Mesenchymal stem cell (in vitro differentiated cells and primary cell): ENCODE measurements around the gene TSPEAR.

Experiments used
- DNase-seq: peaks from one replicate; pipeline ENCODE4 v3.0.0-alpha.2; 2013
- H2AFZ ChIP-seq: one replicate; pipeline ENCODE4 v1.6.1; 2013; ENCODE audit warnings: low read depth, mild to moderate bottlenecking, control low read depth, inconsistent platforms, low read length, moderate library complexity
- H2AK5ac ChIP-seq: 2 replicates; pipeline ENCODE4 v1.6.1; 2013; ENCODE audit warnings: low read length, moderate library complexity, mild to moderate bottlenecking, inconsistent platforms; ENCODE audit not compliant: severe bottlenecking
- H2BK120ac ChIP-seq: one replicate; pipeline ENCODE4 v1.6.1; 2013; ENCODE audit warnings: low read depth, mild to moderate bottlenecking, inconsistent platforms, low read length, moderate library complexity
- H2BK12ac ChIP-seq, 2 experiments: one replicate each; pipeline ENCODE4 v1.6.1; 2013; ENCODE audit warnings: inconsistent platforms in 2 of 2, low read length in 2 of 2, mild to moderate bottlenecking in 2 of 2, moderate library complexity in 2 of 2, control low read depth in 1 of 2
- H2BK15ac ChIP-seq: one replicate; pipeline ENCODE4 v1.6.1; 2013; ENCODE audit warnings: mild to moderate bottlenecking, low read depth, inconsistent platforms; ENCODE audit not compliant: poor library complexity, severe bottlenecking
- H2BK5ac ChIP-seq: 2 replicates; pipeline ENCODE4 v1.6.1; 2013; ENCODE audit warnings: low read depth, mild to moderate bottlenecking, low read length, control low read depth, inconsistent platforms; ENCODE audit not compliant: poor library complexity, severe bottlenecking
- H3K14ac ChIP-seq, 2 experiments: one replicate each; pipeline ENCODE4 v1.6.1; 2013; ENCODE audit warnings: inconsistent platforms in 2 of 2, low read length in 2 of 2, control low read depth in 1 of 2, mild to moderate bottlenecking in 1 of 2, moderate library complexity in 1 of 2
- H3K18ac ChIP-seq, 2 experiments: one replicate each; pipeline ENCODE4 v1.6.1; 2013; ENCODE audit warnings: inconsistent platforms in 2 of 2, low read length in 2 of 2, control low read depth in 1 of 2, low read depth in 1 of 2, mild to moderate bottlenecking in 1 of 2
- H3K23ac ChIP-seq, 2 experiments: one replicate each; pipeline ENCODE4 v1.6.1; 2013; ENCODE audit warnings: inconsistent platforms in 2 of 2, low read length in 2 of 2, mild to moderate bottlenecking in 2 of 2, moderate library complexity in 2 of 2, control low read depth in 1 of 2
- H3K27ac ChIP-seq: 2 replicates; pipeline ENCODE4 v1.5.1; 2013; ENCODE audit warnings: mild to moderate bottlenecking, moderate library complexity, low read length, control low read depth, inconsistent platforms; ENCODE audit not compliant: poor library complexity, severe bottlenecking
- H3K27me3 ChIP-seq, 2 experiments: 2 replicates each; pipeline versions ENCODE4 v1.6.1 to v1.7.0; 2013; ENCODE audit warnings: low read length in 2 of 2, mild to moderate bottlenecking in 2 of 2, moderate library complexity in 2 of 2, control low read depth in 1 of 2, inconsistent platforms in 1 of 2; ENCODE audit not compliant: control insufficient read depth in 1 of 2, insufficient read depth in 1 of 2
- H3K36me3 ChIP-seq, 2 experiments: 2 replicates each; pipeline versions ENCODE4 v1.6.1 to v1.7.0; 2013; ENCODE audit warnings: low read length in 2 of 2, control low read depth in 1 of 2, inconsistent platforms in 1 of 2, low read depth in 1 of 2, mild to moderate bottlenecking in 1 of 2; ENCODE audit not compliant: insufficient read depth in 2 of 2, control insufficient read depth in 1 of 2
- H3K4ac ChIP-seq, 2 experiments: one replicate each; pipeline ENCODE4 v1.6.1; 2013; ENCODE audit warnings: inconsistent platforms in 2 of 2, low read length in 2 of 2, mild to moderate bottlenecking in 2 of 2, moderate library complexity in 2 of 2, control low read depth in 1 of 2, low read depth in 1 of 2
- H3K4me1 ChIP-seq: 2 replicates; pipeline ENCODE4 v1.6.1; 2013; ENCODE audit warnings: low read depth, low read length, control low read depth; ENCODE audit not compliant: control insufficient read depth, insufficient read depth
- H3K4me2 ChIP-seq: 2 replicates; pipeline ENCODE4 v1.6.1; 2013; ENCODE audit warnings: low read length, mild to moderate bottlenecking, inconsistent platforms; ENCODE audit not compliant: poor library complexity, severe bottlenecking
- H3K4me3 ChIP-seq, 2 experiments: 2 replicates each; pipeline versions ENCODE4 v1.5.1 to v1.7.0; 2013; ENCODE audit warnings: low read length in 2 of 2, mild to moderate bottlenecking in 2 of 2, control low read depth in 1 of 2, low read depth in 1 of 2; ENCODE audit not compliant: insufficient read depth in 1 of 2
- H3K79me1 ChIP-seq: replicated peaks from 2 replicates; pipeline ENCODE4 v1.6.1; 2013; ENCODE audit warnings: mild to moderate bottlenecking, control low read depth, low read length, inconsistent platforms; ENCODE audit not compliant: poor library complexity, severe bottlenecking
- H3K9ac ChIP-seq: 2 replicates; pipeline ENCODE4 v1.7.0; 2013; ENCODE audit warnings: mild to moderate bottlenecking, low read length, moderate library complexity
- H3K9me3 ChIP-seq: 2 replicates; pipeline ENCODE4 v1.7.0; 2013; ENCODE audit warnings: mild to moderate bottlenecking, low read length; ENCODE audit not compliant: control insufficient read depth
- H4K8ac ChIP-seq: one replicate; pipeline ENCODE4 v1.6.1; 2013; ENCODE audit warnings: inconsistent platforms, mild to moderate bottlenecking, low read length, moderate library complexity
- H4K91ac ChIP-seq: one replicate; pipeline ENCODE4 v1.6.1; 2013; ENCODE audit warnings: mild to moderate bottlenecking, low read length, inconsistent platforms
- WGBS: methylation state at CpG from one replicate; pipeline ENCODE4 v1.1.7; 2013; ENCODE audit warnings: mixed read lengths; 5-methylcytosine and 5-hydroxymethylcytosine counted together

Gene TSPEAR

DNA sequence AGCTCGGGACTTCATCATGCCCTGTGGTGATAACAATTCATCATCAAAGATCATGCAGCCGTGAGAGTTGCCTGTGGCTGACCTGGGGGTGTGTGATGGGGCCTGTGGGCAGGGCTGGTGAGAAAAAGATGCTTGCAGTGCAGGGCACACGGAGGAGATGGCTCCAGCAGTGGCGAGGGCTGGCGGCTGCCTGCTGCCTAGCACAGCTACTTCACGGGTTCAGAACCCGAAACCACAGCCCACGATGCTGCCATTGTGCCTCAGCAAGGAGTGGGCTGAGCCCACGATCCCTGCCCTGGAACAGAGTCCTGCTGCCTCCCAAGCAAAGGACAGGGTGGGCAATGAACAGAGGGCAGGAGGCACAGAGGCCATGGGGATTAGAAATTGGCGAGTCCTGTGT, 85.1 kb downstream of the TSPEAR start:
- no peak overlapping the region for H4K8ac ChIP-seq
- 74% methylated on average over 10 of the region's 10 CpGs for WGBS
- H3K14ac ChIP-seq: no peak overlapping the region
- no peak overlapping the region for H3K23ac ChIP-seq
- H3K9ac ChIP-seq: no peak overlapping the region
- H3K4ac ChIP-seq: no peak overlapping the region
- no peak overlapping the region for H3K27ac ChIP-seq
- no peak overlapping the region for H2BK5ac ChIP-seq
- H2BK120ac ChIP-seq: no peak overlapping the region
- no peaks in the 10 kb centered on the region for H3K27me3 ChIP-seq
- no peak overlapping the region for H2AFZ ChIP-seq
- H2BK12ac ChIP-seq: no peak overlapping the region
- no peak overlapping the region for H2AK5ac ChIP-seq
- H3K4me2 ChIP-seq: no peak overlapping the region
- H3K9me3 ChIP-seq: peaks cover 47% of the 10 kb centered on the region
- H3K4me1 ChIP-seq: no peaks in the 10 kb centered on the region
- no peaks in the 10 kb centered on the region for H3K36me3 ChIP-seq
- H4K91ac ChIP-seq: no peak overlapping the region
- no peak for DNase-seq
- no peak overlapping the region for H3K4me3 ChIP-seq
- H3K79me1 ChIP-seq: no peaks in the 10 kb centered on the region
- no peak overlapping the region for H2BK15ac ChIP-seq
- no peak overlapping the region for H3K18ac ChIP-seq

DNA sequence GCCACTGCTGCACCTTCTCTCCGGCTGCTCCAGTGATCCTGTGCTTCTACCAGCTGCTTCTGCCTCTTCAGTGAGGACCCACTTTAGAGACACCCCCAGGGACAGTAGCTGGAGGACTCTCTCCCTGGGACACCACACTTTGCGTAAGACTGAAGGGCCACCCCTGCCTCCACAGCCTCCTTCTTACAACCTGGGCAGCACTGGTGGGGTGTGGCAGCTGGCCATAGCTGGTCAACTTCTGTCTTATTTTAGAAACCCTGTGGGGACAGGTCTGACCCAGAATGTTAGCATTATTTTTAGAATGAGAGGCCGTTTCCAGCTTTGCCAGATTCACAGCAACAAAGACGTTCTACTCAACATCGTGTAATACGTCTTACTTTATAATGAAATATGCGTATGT, 85.6 kb downstream of the TSPEAR start:
- Histone ChIP-seq H2BK15ac (no peak overlapping the region), H3K36me3 (no peaks in the 10 kb centered on the region), H3K27me3 (no peaks in the 10 kb centered on the region), H3K18ac (no peak overlapping the region), H3K4me1 (no peaks in the 10 kb centered on the region), H3K9ac (no peak overlapping the region), H2AFZ (no peak overlapping the region), H3K27ac (no peak overlapping the region), H3K79me1 (no peaks in the 10 kb centered on the region), H3K4ac (no peak overlapping the region), H2BK5ac (no peak overlapping the region), H3K23ac (no peak overlapping the region), H3K4me3 (no peak overlapping the region), H3K14ac (no peak overlapping the region), H4K91ac (no peak overlapping the region), H2AK5ac (no peak overlapping the region), H3K9me3 (peaks cover 42% of the 10 kb centered on the region), H2BK120ac (no peak overlapping the region), H2BK12ac (no peak overlapping the region), H4K8ac (no peak overlapping the region), H3K4me2 (no peak overlapping the region)
- 79% methylated on average over 4 of the region's 7 CpGs for WGBS
- no peak for DNase-seq

DNA sequence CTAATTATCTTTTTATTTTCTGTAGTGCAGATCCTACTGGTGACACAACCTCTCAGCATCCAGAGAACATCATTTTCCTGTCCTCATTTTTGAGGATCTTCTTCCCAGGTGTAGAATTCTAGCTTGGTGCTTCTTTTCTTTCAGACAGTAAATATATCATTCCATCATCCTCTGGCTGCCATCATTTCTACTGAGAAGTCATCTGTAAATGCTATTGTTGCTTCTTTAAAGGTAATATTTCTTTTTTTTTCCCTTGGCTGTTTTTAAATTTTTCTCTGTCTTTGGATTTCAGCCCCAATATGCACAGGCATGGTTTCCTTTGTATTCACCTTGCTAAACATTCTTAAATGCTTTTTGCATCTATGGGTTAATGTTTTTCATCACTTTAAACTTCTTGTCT, 87.8 kb downstream of the TSPEAR start:
- H3K4me3 ChIP-seq: no peak overlapping the region
- no peaks in the 10 kb centered on the region for H3K36me3 ChIP-seq
- no peaks in the 10 kb centered on the region for H3K4me1 ChIP-seq
- no peak overlapping the region for H3K14ac ChIP-seq
- no peak overlapping the region for H3K4me2 ChIP-seq
- no peak overlapping the region for H3K18ac ChIP-seq
- H4K91ac ChIP-seq: no peak overlapping the region
- H3K9ac ChIP-seq: no peak overlapping the region
- no peak overlapping the region for H2BK120ac ChIP-seq
- H3K23ac ChIP-seq: no peak overlapping the region
- no peak overlapping the region for H3K27ac ChIP-seq
- peaks cover 56% of the 10 kb centered on the region for H3K9me3 ChIP-seq
- H3K4ac ChIP-seq: no peak overlapping the region
- H2AFZ ChIP-seq: no peak overlapping the region
- H2BK5ac ChIP-seq: no peak overlapping the region
- H3K27me3 ChIP-seq: no peaks in the 10 kb centered on the region
- H2BK12ac ChIP-seq: no peak overlapping the region
- H3K79me1 ChIP-seq: no peaks in the 10 kb centered on the region
- DNase-seq: no peak
- no peak overlapping the region for H2AK5ac ChIP-seq
- H2BK15ac ChIP-seq: no peak overlapping the region
- no peak overlapping the region for H4K8ac ChIP-seq

DNA sequence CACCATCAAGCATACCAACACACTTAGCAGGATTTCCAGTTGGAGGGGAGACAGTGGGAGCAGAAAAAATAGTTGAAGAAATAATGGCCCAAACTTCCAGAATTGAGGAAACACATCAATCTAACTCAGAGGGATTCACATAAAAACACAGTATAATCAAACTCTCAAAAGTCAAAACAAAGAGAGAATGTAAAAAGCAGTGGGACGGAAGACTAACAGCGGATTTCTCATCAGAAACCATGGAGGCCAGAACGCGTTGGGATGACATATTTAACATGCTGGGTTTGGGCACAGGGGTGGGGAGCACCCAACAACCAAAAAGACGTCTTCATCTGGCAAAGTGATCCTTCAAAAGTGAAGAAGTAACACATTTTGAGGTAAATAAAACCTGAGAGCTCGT, 91.5 kb downstream of the TSPEAR start:
- H3K14ac ChIP-seq: no peak overlapping the region
- H2BK120ac ChIP-seq: no peak overlapping the region
- no peak overlapping the region for H3K4me2 ChIP-seq
- no peaks in the 10 kb centered on the region for H3K36me3 ChIP-seq
- H2BK15ac ChIP-seq: no peak overlapping the region
- H3K4ac ChIP-seq: no peak overlapping the region
- H2BK5ac ChIP-seq: no peak overlapping the region
- DNase-seq: no peak
- no peak overlapping the region for H3K4me3 ChIP-seq
- H3K23ac ChIP-seq: no peak overlapping the region
- H3K79me1 ChIP-seq: no peaks in the 10 kb centered on the region
- no peak overlapping the region for H3K9ac ChIP-seq
- H3K27me3 ChIP-seq: no peaks in the 10 kb centered on the region
- WGBS: 80% methylated on average over 6 of the region's 6 CpGs
- H2BK12ac ChIP-seq: no peak overlapping the region
- no peak overlapping the region for H3K27ac ChIP-seq
- no peak overlapping the region for H3K18ac ChIP-seq
- H2AK5ac ChIP-seq: no peak overlapping the region
- H3K4me1 ChIP-seq: no peaks in the 10 kb centered on the region
- no peak overlapping the region for H4K91ac ChIP-seq
- peaks cover 45% of the 10 kb centered on the region for H3K9me3 ChIP-seq
- H4K8ac ChIP-seq: no peak overlapping the region
- H2AFZ ChIP-seq: no peak overlapping the region
